ENCODE data around the gene LPP.

GRCh38 chr3:188571531-188572095 is 417.7 kb downstream of the LPP start:
- TF ChIP-seq POLR2A (IDR thresholded peaks at IDR 0.05) (no peak), CTCF (IDR thresholded peaks at IDR 0.05 in 4 of 5, conservative IDR thresholded peaks at IDR 0.05 in 1 of 5) (no peak)

All from gastrocnemius medialis (tissue), 4 donors.